ENCODE results near the gene NAPSA. TPM values are rescaled to one million over a fixed set of nuclear protein-coding genes. Genes with fewer than 3 reads are reported as not detected.

NAPSA gene
- total RNA-seq, 4 donors from 2014 or later, result 0.46 to 3.4 (median 1.5) TPM

- Histone ChIP-seq H3K4me1 (no peaks in the 10 kb centered on the region), H3K9me3 (no peaks in the 10 kb centered on the region), H3K4me3 (replicated peaks in 1 of 3) (no peak overlapping the region), H3K27me3 (no peaks in the 10 kb centered on the region), H3K27ac (no peak overlapping the region), H3K36me3 (no peaks in the 10 kb centered on the region)
- TF ChIP-seq CTCF (IDR thresholded peaks at IDR 0.05) (no peak), POLR2A (IDR thresholded peaks at IDR 0.05) (no peak)
- intact Hi-C loops (cut with DNase I), result no loop called here
- DNase-seq, result no peak
- WGBS, 2 donors, result 96% methylated on average over 35 to 47 of the region's 48 CpGs
Measured at GRCh38 chr19:50401605-50402450, 36.4 kb upstream of the NAPSA start.

GRCh38 chr19:50399368-50399745 lies 33.9 kb upstream of the NAPSA start:
- intact Hi-C loops (cut with DNase I), result no loop called here
- no peak overlapping the region for H3K27ac ChIP-seq
- H3K9me3 ChIP-seq, result no peaks in the 10 kb centered on the region
- WGBS, 2 donors, result 100% methylated on average over 7 to 10 of the region's 10 CpGs
- H3K4me1 ChIP-seq, result no peaks in the 10 kb centered on the region
- TF ChIP-seq POLR2A (IDR thresholded peaks at IDR 0.05) (no peak), CTCF (IDR thresholded peaks at IDR 0.05) (no peak)
- DNase-seq, result no peak
- no peaks in the 10 kb centered on the region for H3K36me3 ChIP-seq
- no peak overlapping the region for H3K4me3 ChIP-seq (replicated peaks in 1 of 3)
- no peaks in the 10 kb centered on the region for H3K27me3 ChIP-seq

DNA sequence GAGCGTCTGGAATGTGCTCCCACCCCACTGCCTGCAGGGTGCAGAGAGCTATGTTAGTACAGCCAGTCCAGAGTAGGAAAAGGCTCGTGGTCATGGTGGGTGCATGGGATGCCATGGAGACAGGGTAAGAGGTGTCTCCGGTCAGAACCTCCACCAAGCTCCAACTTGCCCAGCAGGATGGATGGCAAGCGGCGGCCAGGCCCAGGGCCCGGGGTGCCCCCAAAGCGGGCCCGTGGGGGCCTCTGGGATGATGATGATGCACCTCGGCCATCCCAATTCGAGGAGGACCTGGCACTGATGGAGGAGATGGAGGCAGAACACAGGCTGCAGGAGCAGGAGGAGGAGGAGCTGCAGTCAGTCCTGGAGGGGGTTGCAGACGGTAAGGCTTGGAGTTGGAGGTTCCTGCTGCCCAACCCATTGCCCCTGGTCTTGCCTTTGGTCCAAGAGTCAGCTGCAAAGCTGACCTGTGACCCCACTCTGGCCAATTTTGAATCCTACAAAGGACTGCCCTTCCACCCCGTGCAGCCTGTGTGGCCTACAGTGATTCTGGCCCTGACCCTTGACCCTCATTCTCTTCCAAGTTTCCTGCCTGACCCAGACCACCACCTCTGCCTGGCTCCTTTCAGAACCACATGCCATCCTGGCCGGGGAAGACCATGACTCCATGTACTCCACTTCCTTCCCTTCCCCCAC lies 33.4 kb upstream of the NAPSA start:
- WGBS, 2 donors, result 87 to 90% methylated on average over 12 to 13 of the region's 13 CpGs
- TF ChIP-seq POLR2A (IDR thresholded peaks at IDR 0.05) (no peak), CTCF (IDR thresholded peaks at IDR 0.05) (no peak)

DNA sequence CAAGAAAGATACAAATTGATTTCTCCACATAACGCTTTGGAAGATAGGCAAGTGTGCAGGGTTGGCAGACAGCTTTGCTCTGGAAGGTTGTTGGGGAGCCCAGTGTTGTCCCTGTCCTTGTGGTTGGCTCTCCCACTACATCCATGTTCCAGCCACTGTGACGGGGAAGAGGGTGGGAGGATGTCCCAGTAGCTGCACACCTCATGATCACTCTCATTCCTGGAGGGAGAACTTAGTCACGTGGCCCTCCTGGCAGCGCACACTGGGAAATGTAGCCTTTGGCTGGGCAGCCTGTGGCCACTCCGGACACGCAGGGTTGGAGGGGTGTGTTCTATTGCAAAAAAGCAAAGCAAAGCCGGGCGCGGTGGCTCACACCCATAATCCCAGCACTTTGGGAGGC lies 28.6 kb upstream of the NAPSA start:
- Histone ChIP-seq H3K4me1 (peaks cover 4 to 16% of the 10 kb centered on the region in 2 donors), H3K27me3 (no peaks in the 10 kb centered on the region), H3K27ac (no peak overlapping the region), H3K36me3 (no peaks in the 10 kb centered on the region), H3K9me3 (no peaks in the 10 kb centered on the region), H3K4me3 (replicated peaks in 1 of 3) (no peak overlapping the region)
- intact Hi-C loops (cut with DNase I), result no loop called here
- no peak for DNase-seq
- 95 to 96% methylated on average over 4 to 9 of the region's 9 CpGs for WGBS, 2 donors
- no peak for TF ChIP-seq POLR2A (IDR thresholded peaks at IDR 0.05)
- TF ChIP-seq CTCF (IDR thresholded peaks at IDR 0.05), result no peak

More for the DNA sequence above, 33.4 kb upstream of the NAPSA start:
- DNase-seq, result no peak
- Histone ChIP-seq H3K9me3 (no peaks in the 10 kb centered on the region), H3K27ac (no peak overlapping the region), H3K4me3 (replicated peaks in 1 of 3) (no peak overlapping the region), H3K4me1 (no peaks in the 10 kb centered on the region), H3K36me3 (no peaks in the 10 kb centered on the region), H3K27me3 (no peaks in the 10 kb centered on the region)
- intact Hi-C loops (cut with DNase I), result no loop called here

GRCh38 chr19:50393589-50393988 lies 28.1 kb upstream of the NAPSA start:
- 93 to 99% methylated on average over 4 of the region's 4 CpGs for WGBS, 2 donors
- H3K4me3 ChIP-seq (replicated peaks in 1 of 3), result no peak overlapping the region
- no peaks in the 10 kb centered on the region for H3K9me3 ChIP-seq
- H3K36me3 ChIP-seq, result no peaks in the 10 kb centered on the region
- peaks cover 4 to 16% of the 10 kb centered on the region in 2 donors for H3K4me1 ChIP-seq
- H3K27me3 ChIP-seq, result no peaks in the 10 kb centered on the region
- intact Hi-C loops (cut with DNase I), result no loop called here
- H3K27ac ChIP-seq, result no peak overlapping the region
- TF ChIP-seq POLR2A (IDR thresholded peaks at IDR 0.05), result no peak
- no peak for TF ChIP-seq CTCF (IDR thresholded peaks at IDR 0.05)
- no peak for DNase-seq
